ENCODE measurements around the gene CARNS1. TPM values are rescaled to one million over a fixed set of nuclear protein-coding genes. Genes with fewer than 3 reads are reported as not detected.
"Not testable (repeated sequence)": the region's sequence is repeated elsewhere in the genome, so short reads cannot be mapped to it uniquely, and the experiment has no call there.

Gene CARNS1
- total and polyA plus RNA-seq, 7 donors: 0.16 to 0.83 (median 0.55) TPM; not detected in 2

GRCh38 chr11:67423466-67423865 lies 8.0 kb downstream of the CARNS1 start:
- no peaks in the 10 kb centered on the region for H3K9me3 ChIP-seq
- 94 to 95% methylated on average over 13 of the region's 13 CpGs for WGBS, 2 donors
- no peak for DNase-seq
- peaks cover 0 to 30% (median 24%) of the 10 kb centered on the region in 4 donors for H3K4me1 ChIP-seq
- TF ChIP-seq CTCF (IDR thresholded peaks at IDR 0.05) (no peak), POLR2A (IDR thresholded peaks at IDR 0.05) (no peak), EP300 (IDR thresholded peaks at IDR 0.05) (no peak), POLR2AphosphoS5 (IDR thresholded peaks at IDR 0.05) (no peak)
- intact Hi-C loops (cut with DNase I): no loop called here
- no peaks in the 10 kb centered on the region for H3K27me3 ChIP-seq
- no peak overlapping the region for H3K4me3 ChIP-seq
- no peaks in the 10 kb centered on the region for H3K36me3 ChIP-seq
- H3K27ac ChIP-seq: no peak overlapping the region

GRCh38 chr11:67423891-67424613 lies 8.6 kb downstream of the CARNS1 start:
- intact Hi-C loops (cut with DNase I): no loop called here

GRCh38 chr11:67427364-67427859 lies 11.9 kb downstream of the CARNS1 start:
- intact Hi-C loops (cut with DNase I): loop anchor here (5.0 kb wide), 1 partner anchor 80 kb away; the partner anchor contains the start of genes CDK2AP2 and PITPNM1
- Histone ChIP-seq H3K36me3 (peaks cover 6 to 31% (median 12%) of the 10 kb centered on the region in 4 donors), H3K4me1 (peaks cover 0 to 19% (median 18%) of the 10 kb centered on the region in 4 donors), H3K4me3 (peak overlapping the region; percentile 66 to 91 (median 72)), H3K27ac (peak overlapping the region; percentile 87 to 92 (median 90))
- whole genome bisulfite sequencing, 2 donors: 59 to 75% methylated on average over 19 of the region's 19 CpGs
- DNase-seq, H3K27me3 ChIP-seq, H3K9me3 ChIP-seq: not testable (repeated sequence)

More at GRCh38 chr11:67423891-67424613, 8.6 kb downstream of the CARNS1 start:
- H3K4me3 ChIP-seq: no peak overlapping the region
- no peaks in the 10 kb centered on the region for H3K9me3 ChIP-seq
- DNase-seq: no peak
- TF ChIP-seq POLR2A (IDR thresholded peaks at IDR 0.05) (no peak), EP300 (IDR thresholded peaks at IDR 0.05) (no peak), CTCF (IDR thresholded peaks at IDR 0.05) (no peak), POLR2AphosphoS5 (IDR thresholded peaks at IDR 0.05) (no peak)
- H3K27me3 ChIP-seq: no peaks in the 10 kb centered on the region
- peaks cover 0 to 29% (median 28%) of the 10 kb centered on the region in 4 donors for H3K4me1 ChIP-seq
- H3K36me3 ChIP-seq: no peaks in the 10 kb centered on the region
- WGBS, 2 donors: 88 to 91% methylated on average over 34 of the region's 34 CpGs
- H3K27ac ChIP-seq: no peak overlapping the region

GRCh38 chr11:67428052-67429001 lies 12.8 kb downstream of the CARNS1 start, which contains the start of gene RPS6KB2:
TSS of gene RPS6KB2 (plus strand) at chr11:67428494. CDS start at chr11:67428546, 52 bp downstream.
- 0% methylated on average over 68 of the region's 68 CpGs for WGBS, 2 donors
- Histone ChIP-seq H3K9me3 (no peaks in the 10 kb centered on the region), H3K27ac (peak within 1 kb of the TSS; percentile 87 to 92 (median 90)), H3K27me3 (no peaks in the 10 kb centered on the region), H3K4me1 (peaks cover 0 to 19% (median 18%) of the 10 kb centered on the region in 4 donors), H3K36me3 (peaks cover 14 to 40% (median 21%) of the 10 kb centered on the region in 4 donors), H3K4me3 (peak within 1 kb of the TSS; percentile 66 to 91 (median 72))
- TF ChIP-seq EP300 (IDR thresholded peaks at IDR 0.05) (peak in 1 of 4 donors; percentile 85), POLR2AphosphoS5 (IDR thresholded peaks at IDR 0.05) (peak; percentile 96 to 98 (median 97)), POLR2A (IDR thresholded peaks at IDR 0.05) (peak; percentile 93 to 94), CTCF (IDR thresholded peaks at IDR 0.05) (no peak)
- peak; percentile 99 for DNase-seq
- intact Hi-C loops (cut with DNase I): loop anchor here (1.0 to 5.0 kb wide), 3 partner anchors 15 to 79 kb away; partner anchors contain the start of genes CDK2AP2, CORO1B, PITPNM1 and TMEM134
